GM18951 (cell line): ENCODE data around the gene MAP1S.

Experiments
- POLR2A ChIP-seq: IDR thresholded peaks from 4 replicates; pipeline ENCODE4 v1.6.1; 2011; ENCODE audit warnings: mild to moderate bottlenecking; ENCODE audit not compliant: insufficient read length, insufficient read depth; ENCODE audit errors: extremely low read depth
- in situ Hi-C: fragments of 300-500 bp; cut with MboI; formaldehyde crosslinking; loops from one replicate; pipeline ENCODE4 v1.12.0; 2022; ENCODE audit warnings: low sequenced_read_pairs, mixed read lengths, inconsistent platforms; ENCODE audit not compliant: unreplicated experiment

The MAP1S gene, protein sequence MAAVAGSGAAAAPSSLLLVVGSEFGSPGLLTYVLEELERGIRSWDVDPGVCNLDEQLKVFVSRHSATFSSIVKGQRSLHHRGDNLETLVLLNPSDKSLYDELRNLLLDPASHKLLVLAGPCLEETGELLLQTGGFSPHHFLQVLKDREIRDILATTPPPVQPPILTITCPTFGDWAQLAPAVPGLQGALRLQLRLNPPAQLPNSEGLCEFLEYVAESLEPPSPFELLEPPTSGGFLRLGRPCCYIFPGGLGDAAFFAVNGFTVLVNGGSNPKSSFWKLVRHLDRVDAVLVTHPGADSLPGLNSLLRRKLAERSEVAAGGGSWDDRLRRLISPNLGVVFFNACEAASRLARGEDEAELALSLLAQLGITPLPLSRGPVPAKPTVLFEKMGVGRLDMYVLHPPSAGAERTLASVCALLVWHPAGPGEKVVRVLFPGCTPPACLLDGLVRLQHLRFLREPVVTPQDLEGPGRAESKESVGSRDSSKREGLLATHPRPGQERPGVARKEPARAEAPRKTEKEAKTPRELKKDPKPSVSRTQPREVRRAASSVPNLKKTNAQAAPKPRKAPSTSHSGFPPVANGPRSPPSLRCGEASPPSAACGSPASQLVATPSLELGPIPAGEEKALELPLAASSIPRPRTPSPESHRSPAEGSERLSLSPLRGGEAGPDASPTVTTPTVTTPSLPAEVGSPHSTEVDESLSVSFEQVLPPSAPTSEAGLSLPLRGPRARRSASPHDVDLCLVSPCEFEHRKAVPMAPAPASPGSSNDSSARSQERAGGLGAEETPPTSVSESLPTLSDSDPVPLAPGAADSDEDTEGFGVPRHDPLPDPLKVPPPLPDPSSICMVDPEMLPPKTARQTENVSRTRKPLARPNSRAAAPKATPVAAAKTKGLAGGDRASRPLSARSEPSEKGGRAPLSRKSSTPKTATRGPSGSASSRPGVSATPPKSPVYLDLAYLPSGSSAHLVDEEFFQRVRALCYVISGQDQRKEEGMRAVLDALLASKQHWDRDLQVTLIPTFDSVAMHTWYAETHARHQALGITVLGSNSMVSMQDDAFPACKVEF

DNA sequence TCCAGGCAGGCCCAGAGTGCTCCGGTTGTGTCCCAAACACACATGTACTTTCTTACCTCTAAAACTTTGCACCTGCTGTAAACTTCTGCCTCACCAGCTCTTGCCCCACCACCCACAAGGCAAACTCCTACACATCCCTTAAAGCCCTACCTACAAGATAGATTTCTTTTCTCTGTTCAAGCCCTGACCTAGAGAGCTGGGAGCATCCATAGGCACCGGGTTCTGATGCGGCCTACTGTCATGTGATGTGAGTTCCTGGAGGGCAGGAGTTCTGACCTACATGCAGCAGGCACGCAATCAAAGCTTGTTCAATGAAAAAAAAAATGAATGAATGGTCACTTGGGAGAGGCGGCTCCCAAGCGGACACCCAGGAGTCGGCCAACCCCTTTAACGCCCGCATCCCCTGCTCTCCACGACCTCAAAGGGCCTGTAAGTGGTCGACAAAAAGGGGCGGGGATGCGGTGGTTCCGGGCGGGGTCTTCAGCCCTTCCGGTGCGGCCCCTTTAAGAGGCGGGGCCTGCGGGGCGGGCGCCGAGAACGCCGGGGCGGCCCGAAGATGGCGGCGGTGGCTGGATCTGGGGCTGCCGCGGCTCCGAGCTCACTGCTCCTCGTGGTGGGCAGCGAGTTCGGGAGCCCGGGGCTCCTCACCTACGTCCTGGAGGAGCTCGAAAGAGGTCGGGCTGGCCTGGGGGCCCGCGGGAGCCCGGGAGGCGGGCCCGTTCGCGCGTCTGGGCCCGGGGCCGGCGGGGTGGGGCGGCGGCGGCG lies at the start of gene MAP1S:
MAP1S (plus strand) TSS at position 534 of the 765 bp plus-strand sequence; CDS start at position 557, 23 bp downstream.
- TF ChIP-seq POLR2A = peak; percentile 89
- in situ Hi-C loops = no loop called here

DNA sequence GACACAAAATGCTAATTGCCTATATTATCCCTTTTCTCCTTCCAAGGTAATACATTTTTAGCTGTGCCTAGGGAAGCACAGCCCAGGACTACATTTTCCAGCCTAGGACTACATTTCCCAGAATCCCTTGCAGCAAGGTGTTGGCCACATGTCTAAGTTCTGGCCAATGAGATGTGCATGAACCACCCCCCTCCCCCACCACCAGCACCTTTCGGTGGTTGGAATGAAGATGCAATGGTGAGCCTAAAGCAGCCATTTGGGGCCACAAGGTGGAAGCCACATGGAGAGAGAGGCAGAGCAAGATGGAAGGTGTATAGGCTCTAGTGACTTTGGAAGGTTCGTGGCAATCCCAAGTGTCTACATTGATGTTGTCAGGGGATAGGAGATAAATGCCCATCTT lies 47.4 kb upstream of the MAP1S start:
- TF ChIP-seq POLR2A = no peak
- in situ Hi-C loops = no loop called here

DNA sequence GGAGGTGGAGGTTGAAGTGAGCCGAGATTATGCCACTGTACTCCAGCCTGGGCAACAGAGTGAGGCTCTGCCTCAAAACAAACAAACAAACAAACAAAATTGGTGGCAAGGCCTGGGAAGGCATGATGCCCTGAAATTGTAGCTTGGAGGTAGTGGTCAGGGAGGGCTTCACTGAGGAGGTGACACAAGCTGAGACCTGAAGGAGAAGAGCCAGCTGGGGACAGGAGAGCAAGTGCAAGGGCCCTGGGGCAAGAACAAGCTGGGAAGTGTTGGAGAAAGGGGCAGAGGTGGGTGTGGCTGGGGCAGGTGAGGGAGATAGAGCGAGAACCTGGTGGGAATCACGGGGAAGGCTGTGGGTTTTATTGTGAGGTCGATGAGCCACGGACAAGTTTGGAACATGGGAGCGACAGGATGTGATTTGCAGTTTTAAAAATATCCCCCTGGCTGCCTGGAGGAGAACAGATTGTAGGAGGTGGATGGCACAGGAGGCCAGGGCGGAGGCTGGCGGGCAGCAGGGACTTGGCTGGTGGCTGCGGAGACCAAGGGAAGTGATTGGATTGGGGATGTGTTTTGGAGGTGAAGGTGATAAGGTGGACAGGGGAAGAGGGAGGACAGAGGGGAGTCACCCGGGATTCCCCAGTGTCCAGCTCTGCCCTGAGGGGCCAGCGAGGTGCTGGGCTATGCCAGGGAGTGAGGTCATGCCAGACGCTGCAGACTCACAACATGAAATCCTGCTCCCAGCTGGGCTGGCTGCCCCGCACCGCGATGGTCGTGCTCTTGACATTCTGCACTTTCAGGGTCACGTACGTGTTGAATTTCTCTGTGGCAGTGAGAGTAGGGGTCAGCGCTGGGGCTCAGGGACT lies 45.1 kb upstream of the MAP1S start:
- in situ Hi-C loops = no loop called here
- TF ChIP-seq POLR2A = no peak

DNA sequence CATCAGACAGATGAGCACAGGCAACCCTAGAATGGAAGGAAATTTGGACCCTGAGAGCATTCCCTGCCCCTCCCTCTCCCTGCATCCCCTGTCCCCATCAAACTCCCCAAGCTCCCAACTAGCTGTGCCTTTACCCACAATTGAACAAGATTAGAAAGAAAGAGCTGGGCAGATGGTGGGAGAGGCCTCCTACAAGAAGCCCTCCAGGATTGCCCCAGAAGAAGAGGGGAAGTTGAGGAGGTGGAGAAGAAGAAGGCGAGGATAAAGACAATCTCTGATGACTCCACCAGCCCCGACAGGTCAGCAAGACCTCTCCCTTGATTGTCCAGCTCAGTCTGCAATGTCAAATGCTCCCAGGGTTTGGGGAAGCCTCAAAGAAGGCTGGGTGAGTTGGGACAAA lies 43.0 kb upstream of the MAP1S start:
- in situ Hi-C loops = no loop called here
- TF ChIP-seq POLR2A = no peak

DNA sequence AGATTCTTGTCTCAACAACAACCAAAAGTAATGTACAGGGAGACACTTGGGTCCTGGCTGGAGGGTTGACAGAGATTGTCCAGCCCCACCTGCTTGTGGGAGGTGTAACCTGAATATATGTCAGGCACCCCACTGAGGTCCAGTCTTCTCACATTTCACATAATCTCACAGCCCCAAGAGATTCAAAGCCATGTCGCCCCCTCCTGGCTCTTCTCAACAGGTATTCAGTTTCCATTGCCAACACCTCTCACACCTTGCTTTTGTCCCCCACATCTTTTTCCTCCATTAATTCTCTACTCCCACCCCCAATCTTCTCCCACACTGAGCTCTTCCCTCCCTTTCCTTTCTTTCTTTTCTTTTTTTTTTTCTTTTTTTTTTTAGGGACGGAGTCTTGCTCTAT lies 42.3 kb upstream of the MAP1S start:
- in situ Hi-C loops = no loop called here
- TF ChIP-seq POLR2A = no peak

- TF ChIP-seq POLR2A = no peak
These were observed 40.4 kb upstream of the MAP1S start for GRCh38 chr19:17678836-17679235.

GRCh38 chr19:17679526-17680229 lies 39.6 kb upstream of the MAP1S start:
- in situ Hi-C loops = no loop called here
- TF ChIP-seq POLR2A = no peak

More at GRCh38 chr19:17678836-17679235, 40.4 kb upstream of the MAP1S start:
- in situ Hi-C loops = no loop called here

- in situ Hi-C loops = no loop called here
- TF ChIP-seq POLR2A = no peak
These were observed 39.0 kb upstream of the MAP1S start for GRCh38 chr19:17680230-17680722.

DNA sequence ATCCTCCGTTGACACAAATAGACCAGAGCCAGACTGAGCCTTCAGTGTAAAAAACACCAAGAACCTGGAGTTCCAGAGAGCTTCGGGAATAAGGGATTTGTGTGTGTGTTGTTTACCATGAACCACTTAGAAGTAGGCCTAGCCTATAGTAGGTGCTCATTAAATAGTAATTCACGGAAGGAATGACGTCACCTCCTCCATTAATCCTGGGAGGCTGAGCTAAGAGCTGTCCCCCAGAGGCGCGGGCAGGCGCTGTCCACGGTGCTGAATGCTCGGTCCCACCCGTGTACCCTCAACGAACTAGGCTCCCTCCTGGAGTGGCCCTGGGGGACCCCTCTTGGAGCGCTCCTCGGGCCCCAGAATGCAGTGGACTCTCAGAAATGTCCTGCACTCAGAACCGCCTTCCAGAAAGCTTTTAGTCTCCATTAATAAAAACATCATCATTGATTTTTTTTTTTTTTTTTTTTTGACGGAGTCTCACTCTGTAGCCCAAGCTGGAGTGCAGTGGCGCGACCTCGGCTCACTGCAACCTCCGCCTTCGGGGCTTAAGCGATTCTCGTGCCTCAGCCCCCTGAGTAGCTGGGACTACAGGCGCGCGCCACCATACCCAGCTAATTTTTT lies 37.7 kb upstream of the MAP1S start:
- TF ChIP-seq POLR2A = no peak
- in situ Hi-C loops = no loop called here

GRCh38 chr19:17682273-17682672 lies 37.0 kb upstream of the MAP1S start:
- TF ChIP-seq POLR2A = no peak
- in situ Hi-C loops = no loop called here

DNA sequence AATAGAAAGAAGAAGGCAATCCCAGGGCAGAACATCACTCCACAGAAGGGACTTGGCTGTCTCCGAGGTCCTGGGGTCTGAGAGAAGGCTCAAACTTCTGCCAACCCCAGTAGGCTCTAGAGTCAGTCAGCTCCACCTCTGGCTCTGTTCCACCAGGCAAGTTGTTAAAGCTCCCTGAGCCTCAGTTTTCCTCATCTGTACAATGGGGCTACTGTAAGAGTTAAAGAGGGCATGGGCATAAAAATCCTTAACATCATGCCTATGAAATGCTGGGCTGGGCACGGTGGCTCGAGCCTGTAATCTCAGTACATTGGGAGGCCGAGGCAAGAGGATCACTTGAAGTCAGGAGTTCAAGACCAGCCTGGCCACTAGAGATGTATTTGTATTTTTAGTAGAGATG lies 36.2 kb upstream of the MAP1S start:
- TF ChIP-seq POLR2A = no peak
- in situ Hi-C loops = no loop called here
